ENCODE data around the gene DTNBP1. TPM values are rescaled to one million over a fixed set of nuclear protein-coding genes. Genes with fewer than 3 reads are reported as not detected.

DTNBP1 gene
- total and polyA plus RNA-seq, 2 of the 4 experiments (the other 2 are of a cell fraction): 4.8 to 18.7 TPM

GRCh38 chr6:15508441-15508871, 154.4 kb downstream of the DTNBP1 start:
- Histone ChIP-seq H3K9ac (ENCODE audit: low read depth, low read length) (no peak overlapping the region), H4K91ac (ENCODE audit: insufficient read depth, low read depth, low read length) (no peak overlapping the region), H3K27ac (ENCODE audit: insufficient read depth, low read length) (no peak overlapping the region), H3K56ac (ENCODE audit: extremely low read depth, insufficient read depth, low read length) (no peak overlapping the region), H3K36me3 (ENCODE audit: control insufficient read depth, insufficient read depth, low read length) (peaks cover 53% of the 10 kb centered on the region; the same call in 1 of the 2 replicates), H4K5ac (ENCODE audit: low read depth, low read length) (no peak overlapping the region), H2BK20ac (ENCODE audit: low read depth, low read length) (peak overlapping the region; percentile 46; the same call in 1 of the 2 replicates), H3K9me3 (ENCODE audit: control insufficient read depth, insufficient read depth, low read length) (no peaks in the 10 kb centered on the region), H3K14ac (replicated peaks; ENCODE audit: low read depth, low read length) (no peak overlapping the region), H2BK5ac (ENCODE audit: low read depth, low read length, poor library complexity, severe bottlenecking) (no peak overlapping the region), H4K20me1 (ENCODE audit: insufficient read depth, low read length) (peaks cover 72% of the 10 kb centered on the region), H3K4me2 (ENCODE audit: low read depth, low read length) (no peak overlapping the region), H3K79me1 (ENCODE audit: low read depth in 1 of 2, low read length in 2 of 2) (peaks cover 27 to 84% of the 10 kb centered on the region in 2 experiments), H3K4me1 (ENCODE audit: control insufficient read depth, insufficient read depth, low read length) (peaks cover 31% of the 10 kb centered on the region), H2BK120ac (ENCODE audit: low read depth, low read length) (no peak overlapping the region), H3K9me1 (ENCODE audit: insufficient read depth, low read length) (peaks cover 41% of the 10 kb centered on the region), H2AFZ (replicated peaks; ENCODE audit: low read length, poor library complexity) (no peak overlapping the region), H4K8ac (ENCODE audit: low read depth in 2 of 2, low read length in 2 of 2) (0 out of 4 replicates have a peak overlapping the region, but pooled peaks of 1 of the 2 experiments have one; percentile 13), H3K4ac (ENCODE audit: low read depth, low read length) (peak overlapping the region; percentile 20; the same call in 1 of the 2 replicates), H3K27me3 (ENCODE audit: control insufficient read depth, insufficient read depth, low read length) (no peaks in the 10 kb centered on the region), H3K18ac (ENCODE audit: low read depth, low read length) (no peak overlapping the region), H2AK9ac (replicated peaks; ENCODE audit: low read depth, low read length, poor library complexity) (no peak overlapping the region), H2BK15ac (ENCODE audit: low read depth, low read length) (no peak overlapping the region), H3K4me3 (ENCODE audit: insufficient read depth, low read depth, low read length) (no peak overlapping the region), H2AK5ac (ENCODE audit: low read depth, low read length) (0 out of 2 replicates have a peak overlapping the region, but pooled peaks have one; percentile 8), H3K23ac (ENCODE audit: low read depth, low read length) (peak overlapping the region; percentile 33; the same call in 1 of the 2 replicates)
- dilution Hi-C loops (cut with HindIII; ENCODE audit: low sequenced_read_pairs, unreplicated experiment): no loop called here
- DNase-seq (no peak), ATAC-seq (ENCODE audit: low read depth) (no peak)
- CTCF ChIA-PET: no interaction called here
- WGBS, 2 experiments (ENCODE audit: extremely low coverage in 2 of 2, insufficient read length in 1 of 2): no CpG with 5 or more reads among the region's 6 CpGs
- intact Hi-C loops (cut with micrococcal nuclease): loop anchor here (5.0 kb wide), 1 partner anchor 114 kb away; no protein-coding TSS in a partner anchor
- no TSS peak for BruUV-seq (replicated peaks)
- POLR2A ChIA-PET (ENCODE audit: unreplicated experiment): no interaction called here
- in situ Hi-C loops (cut with MboI; ENCODE audit: low sequenced_read_pairs): no loop called here
- no peak for TF ChIP-seq MXI1 (IDR thresholded peaks at IDR 0.05; ENCODE audit: borderline replicate concordance, low read depth, low read length)
- no peak for TF ChIP-seq MAFK (IDR thresholded peaks at IDR 0.05; ENCODE audit: low read depth, low read length)
